Activated CD8-positive, alpha-beta memory T cell treated with anti-CD3 and anti-CD28 coated beads, Interleukin-2, amount 50 U/mL, for 4 hours (primary cell): ENCODE results near the gene UQCRC1.

ENCODE experiments used
- DNase-seq: peaks from one replicate; pipeline ENCODE4 v3.0.0-alpha.2; 2020

UQCRC1 gene

DNA sequence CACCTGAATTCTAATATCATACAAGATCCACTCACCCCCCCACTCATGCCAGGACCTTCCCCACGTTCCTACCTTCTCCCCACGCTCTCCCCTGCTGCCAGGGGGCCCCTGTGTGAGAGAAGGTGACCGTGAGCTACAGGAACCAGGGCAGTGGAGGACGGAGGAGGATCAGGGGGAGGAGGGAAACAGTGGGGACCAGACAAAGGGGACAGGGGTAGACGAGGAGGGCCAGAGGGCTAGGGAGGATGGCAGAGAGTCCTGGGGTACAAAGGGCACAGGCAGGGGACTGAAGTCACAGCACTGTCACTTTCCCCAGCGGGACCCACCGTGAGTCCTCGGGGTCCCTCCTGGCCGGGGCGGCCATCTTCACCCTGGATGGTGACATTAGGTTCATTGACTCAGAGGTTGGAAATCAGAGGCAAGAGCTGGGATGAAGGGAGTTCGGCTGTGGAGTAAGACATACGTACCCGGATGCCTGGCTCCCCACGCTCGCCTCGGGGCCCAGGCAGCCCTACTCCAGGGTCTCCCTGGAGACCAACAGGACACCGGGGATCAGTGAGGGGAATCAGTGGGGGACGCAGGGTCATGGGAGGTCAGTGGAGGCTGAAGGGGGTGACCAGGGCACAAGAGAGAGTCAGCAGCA lies 39.5 kb downstream of the UQCRC1 start:
- DNase-seq: no peak

DNA sequence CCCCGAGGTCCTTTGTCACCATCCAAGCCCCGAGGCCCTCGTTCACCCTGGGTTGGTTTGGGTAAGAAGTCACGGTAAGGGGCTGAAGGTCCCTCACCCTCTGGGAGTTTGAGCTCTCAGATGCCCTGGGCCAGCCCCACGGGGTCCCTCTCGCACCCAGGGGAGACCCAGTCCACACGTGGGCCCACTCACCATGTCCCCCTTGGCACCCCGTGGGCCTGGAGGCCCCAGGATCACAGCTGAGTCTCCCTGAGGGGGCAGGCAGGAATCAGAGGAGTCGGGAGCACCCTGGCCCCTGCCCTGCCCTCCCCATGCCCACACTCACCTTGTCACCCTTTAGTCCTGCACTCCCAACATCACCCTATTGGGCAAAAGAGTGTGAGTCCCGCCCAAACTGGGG lies 40.0 kb downstream of the UQCRC1 start:
- no peak for DNase-seq

DNA sequence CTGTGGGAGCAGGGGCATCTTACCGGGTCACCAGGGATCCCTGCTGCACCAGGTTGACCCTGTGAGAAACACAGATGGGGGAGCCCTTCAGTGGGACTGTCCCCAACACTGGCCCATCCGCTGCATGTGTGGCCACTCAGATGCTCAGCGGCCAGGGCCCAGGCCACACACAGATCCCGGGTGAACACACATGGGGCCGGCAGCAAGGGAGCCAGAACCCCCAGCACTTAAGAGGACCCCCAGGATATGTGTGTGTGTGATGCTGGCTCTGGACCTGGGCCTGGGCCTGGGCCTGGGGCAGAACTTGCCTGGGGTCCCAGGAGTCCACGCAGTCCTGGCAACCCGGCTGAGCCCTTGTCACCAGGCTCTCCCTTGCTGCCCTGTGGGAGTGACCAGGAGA lies 41.0 kb downstream of the UQCRC1 start:
- no peak for DNase-seq

DNA sequence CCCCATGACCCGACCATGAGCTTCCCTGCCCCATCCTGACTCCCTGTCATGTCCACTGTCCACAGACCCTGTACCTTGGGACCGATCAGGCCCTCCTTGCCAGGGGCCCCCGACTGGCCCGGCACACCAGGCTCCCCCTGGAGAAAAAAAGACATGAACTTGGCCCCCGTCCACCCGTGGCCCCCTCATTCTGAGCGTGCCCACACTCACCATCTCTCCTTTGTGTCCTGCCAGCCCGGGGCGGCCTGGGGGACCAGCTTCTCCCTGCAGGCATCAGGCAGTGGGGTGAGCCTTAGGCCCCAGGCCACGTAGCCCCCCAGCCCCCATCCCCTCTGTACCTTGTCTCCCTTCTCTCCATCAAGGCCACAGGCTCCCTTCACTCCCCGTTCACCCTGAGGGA lies 41.9 kb downstream of the UQCRC1 start:
- DNase-seq: no peak

DNA sequence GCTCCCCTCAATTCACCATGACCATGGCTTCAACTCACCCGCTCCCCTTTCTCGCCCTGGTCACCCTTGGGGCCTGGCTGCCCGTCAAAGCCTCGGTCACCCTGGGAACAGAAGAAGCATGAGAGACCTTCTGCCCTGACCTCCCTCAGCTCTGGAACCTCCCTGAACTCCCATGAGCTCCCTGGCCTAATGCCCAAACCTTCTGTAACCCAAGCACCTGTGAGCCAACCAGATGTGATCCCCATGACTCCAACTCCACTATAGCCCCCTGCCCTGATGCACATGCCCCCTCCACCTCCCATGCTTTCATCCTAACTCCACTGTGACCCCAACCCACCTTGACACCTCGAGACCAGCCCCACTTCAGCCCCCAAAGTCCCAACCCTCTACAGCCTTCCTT lies 42.4 kb downstream of the UQCRC1 start:
- no peak for DNase-seq

DNA sequence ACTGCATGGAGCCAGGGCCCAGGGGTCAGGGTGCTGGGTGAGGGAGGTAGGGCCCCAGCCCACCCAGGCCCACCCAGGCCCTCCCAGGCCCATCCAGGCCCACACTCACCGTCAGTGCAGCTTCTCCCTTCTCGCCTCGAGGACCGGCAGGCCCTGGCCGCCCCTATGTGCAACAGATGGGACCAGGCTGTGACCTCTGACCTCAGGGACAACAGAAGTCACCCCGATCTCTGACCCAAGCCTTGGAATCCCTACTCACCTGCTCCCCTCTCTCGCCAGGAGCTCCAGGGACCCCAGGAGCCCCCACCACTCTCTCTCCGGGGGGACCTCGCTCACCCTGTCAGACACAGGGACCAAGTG lies 43.1 kb downstream of the UQCRC1 start:
- DNase-seq: no peak

DNA sequence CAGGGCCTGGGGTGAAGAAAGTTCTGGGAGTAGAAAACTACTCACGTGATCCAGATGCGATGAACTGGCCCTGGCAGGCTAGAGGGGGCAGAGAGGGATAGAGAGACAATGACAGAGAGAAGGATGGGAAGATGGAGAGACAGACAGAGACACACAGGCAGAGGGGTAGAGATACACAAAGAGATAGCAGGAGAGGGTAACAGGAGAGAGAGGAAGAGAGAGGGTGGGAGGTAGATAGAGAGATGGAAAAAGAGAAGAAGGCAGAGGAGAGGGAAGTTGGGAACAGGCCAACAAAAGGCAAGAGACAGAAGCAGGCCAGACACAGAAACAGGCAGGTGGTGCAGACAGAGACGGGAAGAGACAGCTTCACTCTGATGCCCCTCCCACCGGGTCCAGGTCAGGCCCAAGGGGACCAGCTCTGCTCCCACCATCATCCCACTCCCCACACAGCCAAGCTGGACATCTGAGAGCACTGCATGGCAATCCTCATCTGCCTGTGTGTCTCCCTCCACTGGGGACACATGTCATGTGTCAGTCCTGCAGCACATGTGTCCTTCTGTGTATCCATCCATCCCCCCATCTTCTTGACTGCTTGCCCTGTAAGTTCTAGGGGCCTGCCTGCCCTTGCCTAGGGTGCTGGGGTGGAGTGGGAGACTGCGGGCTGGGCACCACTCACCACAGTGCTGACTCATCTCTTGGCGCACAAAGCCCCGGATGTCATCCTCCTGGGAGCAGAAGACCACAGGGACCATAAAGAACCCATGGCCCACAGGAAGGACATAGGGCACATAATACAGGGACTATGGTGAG lies 43.6 kb downstream of the UQCRC1 start:
- no peak for DNase-seq

DNA sequence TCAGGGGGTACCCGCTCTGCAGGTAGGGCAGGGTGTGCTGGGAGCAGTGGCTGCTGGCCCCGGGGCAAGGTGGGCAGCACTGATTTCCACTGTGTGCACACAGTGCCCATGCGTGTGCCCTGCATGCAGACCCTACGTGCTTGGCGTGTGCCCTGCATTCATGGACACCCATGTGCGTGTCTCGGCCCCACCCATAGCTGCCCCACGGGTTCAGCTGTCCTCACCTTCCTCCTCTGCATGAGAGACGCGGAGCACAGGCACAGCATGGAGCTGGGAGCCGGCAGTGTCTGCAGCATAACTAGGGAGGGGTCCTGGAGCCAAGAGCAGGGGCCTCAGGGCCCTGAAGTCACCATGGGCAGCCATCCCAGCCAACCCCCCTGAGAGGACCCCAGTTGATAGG lies 44.3 kb downstream of the UQCRC1 start:
- no peak for DNase-seq

DNA sequence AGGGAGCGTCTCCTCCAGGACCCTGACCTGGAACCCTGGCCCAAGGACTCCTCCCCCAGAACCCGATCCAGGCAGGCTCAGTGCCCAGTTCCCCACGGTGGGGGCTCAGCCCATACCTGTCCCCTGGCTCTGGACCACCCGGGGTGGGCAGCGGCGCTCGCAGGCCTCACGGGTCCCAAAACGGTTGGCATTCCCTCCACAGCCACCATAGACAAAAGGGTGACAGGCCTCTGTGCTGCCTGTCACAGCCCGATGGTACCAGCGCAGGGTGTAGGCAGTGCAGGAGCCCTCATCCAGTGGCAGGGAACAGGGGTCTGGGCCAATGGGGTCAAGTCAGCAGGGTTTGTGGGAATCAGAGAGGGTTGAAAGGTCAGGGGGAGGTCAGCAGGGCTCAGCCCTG lies 44.8 kb downstream of the UQCRC1 start:
- no peak for DNase-seq

DNA sequence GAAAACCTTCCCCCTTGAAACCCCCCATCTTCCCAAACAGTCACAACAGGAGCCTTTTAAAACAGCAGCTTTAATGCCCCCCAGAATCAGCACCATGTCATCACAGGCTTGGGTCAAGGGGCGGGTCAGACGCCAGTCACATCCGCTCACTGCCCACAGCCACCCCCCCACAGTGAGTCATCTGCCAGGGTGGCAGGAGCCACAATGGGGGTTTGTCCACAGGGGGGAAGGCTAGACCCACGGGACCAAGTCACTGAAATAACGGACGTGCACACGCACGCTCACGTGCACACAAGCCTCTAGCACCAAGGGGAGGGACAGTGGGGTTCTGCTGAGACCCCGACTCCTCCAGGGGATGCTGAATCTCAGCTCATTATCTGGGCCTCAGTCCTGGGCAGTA lies 45.4 kb downstream of the UQCRC1 start:
- DNase-seq: peak; percentile 48

DNA sequence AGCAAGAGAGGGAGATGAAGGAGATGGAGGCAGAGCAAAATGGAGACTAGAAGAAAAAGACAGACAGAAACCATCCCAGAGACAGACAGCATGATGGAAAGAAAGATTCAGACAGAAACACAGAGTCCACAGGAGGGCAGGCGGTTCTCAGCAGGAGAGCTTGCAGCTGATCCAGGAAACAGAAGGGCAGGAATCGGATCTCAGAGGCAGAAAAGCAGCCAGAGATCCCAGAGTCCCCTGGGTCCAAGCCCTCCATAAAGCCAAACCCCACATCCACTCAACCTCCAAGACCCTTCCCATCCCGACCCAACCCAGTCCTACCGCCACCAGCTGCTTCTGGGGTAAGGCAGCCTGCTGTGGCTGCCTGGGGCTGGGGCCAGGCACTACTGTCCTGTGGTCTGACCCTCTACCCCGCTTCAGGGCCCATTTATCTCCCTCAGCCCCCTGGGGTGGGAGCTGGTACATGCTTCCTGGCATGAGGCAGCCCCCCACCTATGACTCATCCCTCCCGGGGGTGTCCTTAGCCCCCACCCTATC lies 46.0 kb downstream of the UQCRC1 start, which contains the start of gene UCN2:
Gene UCN2, minus strand, starts transcription at position 400 of the 537 bp plus-strand sequence. CDS start 657 bp downstream, outside the sequence.
- DNase-seq: no peak

DNA sequence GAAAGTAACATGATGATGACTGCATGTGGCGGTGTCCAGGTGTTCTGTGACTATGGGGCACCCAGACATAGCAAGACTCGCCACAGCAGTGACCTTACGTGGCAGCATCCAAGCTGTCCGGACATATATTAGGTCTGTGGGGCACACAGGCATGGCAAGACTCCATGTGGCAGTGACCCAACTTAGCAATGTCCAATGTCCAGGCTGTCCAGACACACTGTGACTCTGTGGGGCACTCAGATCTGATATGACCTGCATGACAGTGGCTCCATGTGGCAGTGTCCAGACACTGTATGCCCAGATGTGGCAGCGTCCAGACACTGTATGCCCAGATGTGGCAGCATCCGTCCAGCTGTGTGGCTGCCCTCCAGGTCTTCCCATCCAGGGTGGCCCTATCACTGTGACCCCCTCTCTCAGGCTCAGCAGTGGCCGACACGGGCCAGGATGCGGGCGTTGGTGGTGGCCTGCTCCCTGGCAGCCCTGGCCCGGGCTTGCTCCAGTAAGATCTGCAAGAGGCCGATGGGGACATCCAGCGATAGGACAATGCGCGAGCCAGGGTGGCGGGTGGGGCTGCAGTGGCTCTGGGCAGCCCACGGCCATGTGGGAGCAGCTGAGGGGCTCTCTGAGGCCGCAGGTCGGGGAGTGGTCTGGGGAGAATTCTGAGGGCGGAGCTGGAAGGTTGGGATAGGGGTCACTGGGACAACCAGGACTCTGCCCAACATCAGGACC lies 46.9 kb downstream of the UQCRC1 start:
- DNase-seq: no peak

DNA sequence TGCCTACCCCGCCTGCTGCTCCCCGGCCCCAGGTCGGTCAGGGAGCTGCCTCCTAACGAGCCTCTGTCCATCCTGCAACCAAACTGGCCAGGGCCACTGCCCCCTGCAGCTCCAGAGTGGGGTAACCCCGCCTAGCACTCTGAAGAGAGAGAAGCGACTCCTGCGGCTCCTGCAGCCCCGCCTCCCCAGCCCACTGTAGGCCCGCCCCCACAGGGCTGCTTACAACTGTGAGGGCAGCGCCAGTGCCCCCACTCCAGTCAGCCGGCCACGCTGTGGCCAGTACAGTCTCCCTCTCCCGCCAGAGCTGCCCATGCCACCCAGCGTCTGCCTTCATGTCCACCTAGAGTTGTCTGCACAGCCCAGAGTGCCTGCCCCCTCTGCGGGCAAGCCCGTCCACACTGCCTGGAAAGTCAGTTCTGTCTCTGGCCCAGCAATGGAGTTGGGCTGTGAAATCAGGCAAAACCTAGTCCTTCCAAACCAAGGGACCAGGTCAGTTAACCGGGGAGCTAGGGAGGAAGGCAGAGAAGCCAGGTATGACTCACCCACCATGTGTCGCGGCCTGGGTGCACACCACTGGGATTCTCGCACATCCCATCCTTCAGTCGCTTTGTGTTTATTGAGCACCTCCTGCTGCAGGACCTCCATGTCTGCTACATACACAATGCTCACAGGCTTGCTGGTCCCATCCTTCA lies 48.3 kb downstream of the UQCRC1 start:
- no peak for DNase-seq

DNA sequence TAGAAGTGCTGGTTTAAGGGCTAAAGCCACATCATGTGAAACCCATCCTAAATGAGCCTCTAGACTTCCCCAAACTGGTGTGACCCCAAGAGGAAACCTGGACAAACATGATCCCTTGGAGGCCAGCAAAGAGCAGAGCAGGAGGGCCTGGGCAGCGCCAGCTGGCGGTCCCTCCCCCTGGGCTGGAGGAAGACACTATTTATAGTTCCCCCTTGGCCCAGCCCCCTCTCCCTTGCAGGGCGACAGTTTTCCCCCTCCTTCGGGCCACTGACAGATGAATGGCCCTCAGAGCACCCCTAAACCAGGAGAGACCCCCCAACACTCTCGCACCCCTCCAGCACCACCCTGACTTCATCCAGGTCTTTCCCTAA lies 48.8 kb downstream of the UQCRC1 start:
- no peak for DNase-seq

DNA sequence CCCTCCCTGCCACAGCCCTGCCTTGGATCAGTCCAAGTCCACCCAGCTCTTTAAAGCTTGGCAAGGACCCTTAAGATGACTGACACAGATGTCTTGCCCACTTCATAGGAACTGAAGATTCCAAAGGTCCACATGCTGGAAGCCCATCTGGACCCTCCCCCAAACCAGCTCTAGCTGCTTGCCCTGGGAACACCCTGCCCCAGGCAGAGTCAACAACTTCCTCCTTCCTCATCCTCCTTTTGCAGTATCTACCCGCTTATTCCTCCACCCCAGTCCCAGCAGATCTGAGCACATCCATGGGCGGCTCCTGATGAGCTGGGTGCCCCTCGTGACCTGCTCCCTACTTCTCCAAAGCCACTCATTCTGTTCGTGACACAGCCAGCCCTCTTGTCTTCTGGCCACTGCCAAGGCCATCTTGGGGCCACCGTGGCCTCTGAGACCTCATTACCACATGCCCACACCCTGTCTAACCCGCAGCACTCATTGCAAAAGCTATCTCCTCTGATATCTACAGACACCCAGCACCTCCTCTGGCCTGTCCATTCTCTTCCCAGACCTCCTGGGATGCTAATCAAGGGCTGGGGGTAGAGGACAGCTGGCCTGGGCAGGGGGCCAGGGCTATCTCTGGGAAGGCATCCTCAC lies 50.8 kb downstream of the UQCRC1 start:
- DNase-seq: no peak

DNA sequence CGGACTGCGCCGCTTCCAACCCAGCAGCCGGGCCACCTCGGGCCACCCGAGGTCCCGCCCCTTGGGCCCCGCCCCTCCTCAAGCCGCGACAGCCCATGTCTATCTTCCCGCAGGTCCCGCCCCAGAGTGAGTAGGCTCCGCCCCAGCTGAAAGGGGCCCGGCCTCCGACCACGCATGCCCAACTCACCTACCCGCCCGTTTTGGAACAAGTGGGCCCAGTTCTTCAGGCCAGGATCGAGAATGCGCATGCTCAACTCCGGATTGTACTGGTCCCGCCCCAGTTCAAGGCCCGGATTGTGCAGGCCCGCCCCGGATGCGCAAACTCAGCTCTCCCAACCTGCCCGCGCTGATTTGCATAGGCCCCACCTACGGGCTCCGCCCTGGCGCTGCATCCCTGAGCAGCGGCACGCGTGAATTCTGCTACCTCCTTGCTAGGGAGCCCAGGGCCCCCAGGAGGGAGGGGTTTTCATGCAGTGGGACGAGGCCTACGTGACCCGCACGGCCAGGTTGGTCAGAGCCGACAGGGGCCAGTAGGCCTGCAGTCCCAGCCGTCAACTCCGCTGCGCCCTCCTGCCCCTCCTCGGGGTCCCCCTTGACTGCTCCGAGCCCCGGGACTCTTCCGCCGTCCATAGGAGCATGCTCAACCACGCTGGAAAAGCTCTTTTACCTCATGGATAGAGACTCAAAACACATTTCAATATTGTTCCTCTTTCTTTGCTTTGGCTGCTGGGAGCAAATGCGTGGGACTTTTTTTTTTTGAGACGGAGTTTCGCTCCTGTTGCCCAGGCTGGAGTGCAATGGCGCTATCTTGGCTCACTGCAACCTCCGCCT lies 52.4 kb downstream of the UQCRC1 start, which contains the start of gene PFKFB4:
Gene PFKFB4, minus strand, starts transcription at position 8 of the 831 bp plus-strand sequence. CDS start 26 bp downstream, outside the sequence.
- peak; percentile 99 for DNase-seq

DNA sequence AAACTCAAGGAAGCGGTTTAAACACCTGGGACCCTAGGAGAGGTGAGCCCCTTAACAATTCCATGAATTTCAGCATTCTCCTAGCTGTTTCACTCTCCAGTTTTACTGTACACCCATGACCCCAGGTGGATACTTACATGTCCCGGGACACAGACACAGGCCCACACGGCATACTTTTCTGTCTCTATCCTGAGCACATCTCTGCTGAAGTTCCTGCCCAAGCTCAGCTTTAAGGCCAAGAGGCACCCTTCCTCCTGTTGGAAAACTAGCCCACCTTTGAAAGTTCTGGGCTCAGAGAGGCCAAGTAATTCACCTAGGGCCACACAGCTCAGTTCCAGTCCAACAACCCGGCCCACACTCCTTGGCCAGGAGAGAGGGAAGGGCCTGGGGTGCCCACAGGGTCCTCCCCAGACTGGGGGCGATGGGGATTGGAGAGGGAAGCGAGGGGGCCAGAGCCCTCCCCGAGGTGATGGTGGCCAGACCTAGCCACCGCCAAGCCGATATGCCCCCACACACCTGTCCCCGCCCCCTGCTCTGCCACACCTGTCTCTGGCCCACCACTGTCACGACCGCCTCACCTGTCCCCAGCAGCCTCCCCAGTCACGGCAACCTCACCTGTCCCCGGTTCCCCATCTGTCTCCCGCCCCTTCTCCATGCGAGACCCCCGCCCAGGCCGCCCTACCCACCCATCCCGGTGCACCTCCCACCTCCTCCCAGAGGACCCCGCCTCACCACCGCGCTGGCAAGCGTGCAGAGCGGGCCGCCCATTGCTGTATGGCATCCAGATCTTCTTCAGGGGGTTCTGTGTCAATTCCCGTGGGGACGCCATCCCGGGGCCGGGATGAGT lies 53.3 kb downstream of the UQCRC1 start:
- DNase-seq: no peak

DNA sequence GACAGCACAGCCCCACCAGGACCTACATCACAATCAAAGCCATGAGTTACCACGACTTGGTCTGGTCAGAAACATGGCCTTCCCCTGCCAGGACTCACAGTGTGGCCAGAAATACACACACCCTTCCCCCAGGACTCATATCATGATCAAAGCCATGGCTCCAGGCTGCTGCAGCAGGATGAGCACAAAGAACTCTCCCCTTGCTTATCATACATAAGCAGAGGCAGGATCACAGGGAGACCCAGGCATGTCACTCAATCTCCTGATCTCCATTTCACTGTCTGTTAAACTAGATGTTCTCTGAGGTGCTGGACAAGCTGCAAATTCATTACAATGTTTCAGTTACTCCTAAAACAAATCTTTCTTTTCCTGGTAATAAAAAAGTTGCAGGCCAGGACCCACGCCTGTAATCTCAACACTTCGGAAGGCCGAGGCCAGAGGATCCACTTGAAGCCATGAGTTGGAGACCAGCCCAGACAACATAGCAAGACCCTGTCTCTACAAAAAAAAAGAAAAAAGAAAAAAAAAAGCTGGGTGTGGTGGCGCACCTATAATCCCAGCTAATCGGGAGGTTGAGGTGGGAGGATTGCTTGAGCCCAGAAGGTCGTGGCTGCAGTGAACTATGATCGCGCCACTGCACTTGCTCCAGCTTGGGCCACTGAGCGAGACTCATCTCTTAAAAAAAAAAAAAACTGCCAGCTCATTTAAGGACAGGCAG lies 54.1 kb downstream of the UQCRC1 start:
- no peak for DNase-seq
